Neuron (in vitro differentiated cells): ENCODE results near the gene SCNN1B.
"Not testable (repeated sequence)": the region's sequence is repeated elsewhere in the genome, so short reads cannot be mapped to it uniquely, and the experiment has no call there.

Experiments
- H2AFZ ChIP-seq: one replicate; pipeline ENCODE4 v1.6.1; 2013; ENCODE audit warnings: low read depth, mild to moderate bottlenecking, inconsistent platforms, low read length, moderate library complexity
- H3K27me3 ChIP-seq: one replicate; pipeline ENCODE4 v1.6.1; 2013; ENCODE audit warnings: low read length; ENCODE audit not compliant: insufficient read depth
- H3K36me3 ChIP-seq: one replicate; pipeline ENCODE4 v1.6.1; 2013; ENCODE audit warnings: low read length; ENCODE audit not compliant: insufficient read depth
- H3K4me1 ChIP-seq: one replicate; pipeline ENCODE4 v1.6.1; 2013; ENCODE audit warnings: low read length; ENCODE audit not compliant: insufficient read depth
- H3K4me3 ChIP-seq: 2 replicates; pipeline ENCODE4 v1.5.1; 2013; ENCODE audit warnings: mild to moderate bottlenecking, low read length, moderate library complexity
- H3K9me3 ChIP-seq: one replicate; pipeline ENCODE4 v1.6.1; 2013; ENCODE audit warnings: low read length

SCNN1B gene

GRCh38 chr16:23294260-23294659, 7.8 kb upstream of the SCNN1B start:
- no peaks in the 10 kb centered on the region for H3K4me1 ChIP-seq
- no peaks in the 10 kb centered on the region for H3K9me3 ChIP-seq
- H3K36me3 ChIP-seq, result no peaks in the 10 kb centered on the region
- H2AFZ ChIP-seq, result no peak overlapping the region
- no peak overlapping the region for H3K4me3 ChIP-seq
- no peaks in the 10 kb centered on the region for H3K27me3 ChIP-seq

DNA sequence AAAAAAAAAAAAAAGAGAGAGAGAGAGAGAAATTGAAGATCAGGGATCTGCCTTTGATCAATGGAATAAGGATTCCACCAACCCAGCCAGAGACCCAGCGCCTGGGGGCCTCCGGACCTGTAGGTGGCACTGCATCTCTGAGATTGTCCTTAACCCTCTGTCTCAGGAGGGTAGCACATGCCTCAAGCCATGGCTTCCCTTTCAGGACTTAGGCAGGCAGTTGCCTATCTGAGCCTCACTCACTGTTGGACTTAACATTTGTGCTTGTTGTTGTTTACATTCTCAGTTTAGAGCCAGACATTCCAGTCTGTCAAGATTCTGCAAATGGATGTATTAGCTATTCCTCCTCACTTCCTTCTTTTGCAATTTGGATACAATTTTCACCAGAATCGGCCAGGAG, 5.1 kb upstream of the SCNN1B start:
- Histone ChIP-seq H3K36me3 (no peaks in the 10 kb centered on the region), H3K4me1 (no peaks in the 10 kb centered on the region), H3K9me3 (no peaks in the 10 kb centered on the region), H2AFZ (peak overlapping the region; percentile 48), H3K27me3 (peaks cover 15% of the 10 kb centered on the region), H3K4me3 (peak overlapping the region; percentile 26)

- H3K36me3 ChIP-seq, result no peaks in the 10 kb centered on the region
- no peak overlapping the region for H3K4me3 ChIP-seq
- H2AFZ ChIP-seq, result no peak overlapping the region
- H3K9me3 ChIP-seq, result no peaks in the 10 kb centered on the region
- peaks cover 29% of the 10 kb centered on the region for H3K27me3 ChIP-seq
- H3K4me1 ChIP-seq, result no peaks in the 10 kb centered on the region
These were observed 3.7 kb upstream of the SCNN1B start for GRCh38 chr16:23298290-23298915.

DNA sequence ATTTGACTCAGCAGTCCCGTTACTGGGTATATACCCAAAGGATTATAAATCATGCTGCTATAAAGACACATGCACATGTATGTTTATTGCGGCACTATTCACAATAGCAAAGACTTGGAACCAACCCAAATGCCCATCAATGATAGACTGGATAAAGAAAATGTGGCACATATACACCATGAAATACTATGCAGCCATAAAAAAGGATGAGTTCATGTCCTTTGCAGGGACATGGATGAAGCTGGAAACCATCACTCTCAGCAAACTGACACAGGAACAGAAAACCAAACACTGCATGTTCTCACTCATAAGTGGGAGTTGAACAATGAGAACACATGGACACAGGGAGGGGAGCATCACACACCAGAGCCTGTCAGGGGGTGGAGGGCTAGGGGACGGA, 2.3 kb upstream of the SCNN1B start:
- H3K27me3 ChIP-seq, result peaks cover 38% of the 10 kb centered on the region
- not testable (repeated sequence) for H3K4me1 ChIP-seq, H3K9me3 ChIP-seq, H2AFZ ChIP-seq, H3K36me3 ChIP-seq, H3K4me3 ChIP-seq

DNA sequence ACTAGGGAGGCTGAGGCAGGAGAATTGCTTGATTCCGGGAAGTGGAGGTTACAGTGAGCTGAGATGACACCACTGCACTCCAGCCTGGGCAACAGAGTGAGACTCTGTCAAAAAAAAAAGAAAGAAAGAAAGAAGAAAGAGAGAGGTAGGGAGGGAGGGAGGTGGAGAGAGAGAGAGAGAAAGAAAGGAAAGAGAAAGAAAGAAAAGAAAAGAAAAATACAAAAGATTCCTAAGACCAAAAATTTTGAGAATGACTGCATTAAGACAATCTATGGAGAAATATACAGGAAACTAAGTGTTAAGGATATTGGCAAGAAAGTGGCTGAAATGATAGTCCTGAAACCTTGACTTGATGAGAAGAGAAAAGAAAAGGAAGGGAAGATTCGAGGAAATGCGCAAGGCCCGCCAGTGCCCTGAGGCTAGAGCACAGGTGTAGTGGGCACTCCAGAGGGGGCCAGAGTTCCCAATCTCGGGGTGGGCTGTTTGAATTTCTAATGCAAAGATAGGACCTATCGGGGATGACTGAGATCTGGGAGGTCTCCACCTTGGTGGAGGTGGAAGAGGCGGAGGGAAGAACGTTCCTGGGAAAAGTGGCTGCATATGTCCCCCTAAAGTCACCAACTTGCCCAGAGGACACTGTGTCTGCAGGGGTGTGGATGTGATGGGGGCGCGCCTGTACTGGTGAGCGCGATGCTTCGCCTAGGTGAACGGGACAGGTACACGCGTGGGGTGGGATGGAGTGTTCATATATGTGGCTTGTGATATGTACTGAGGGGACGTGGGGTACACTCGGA, 654 bp upstream of the SCNN1B start:
- H3K27me3 ChIP-seq, result peaks cover 41% of the 10 kb centered on the region
- no peak overlapping the region for H3K4me3 ChIP-seq
- no peaks in the 10 kb centered on the region for H3K4me1 ChIP-seq

GRCh38 chr16:23303685-23304084, 1.6 kb downstream of the SCNN1B start:
- peaks cover 46% of the 10 kb centered on the region for H3K27me3 ChIP-seq
- no peaks in the 10 kb centered on the region for H3K9me3 ChIP-seq
- H3K4me3 ChIP-seq, result no peak overlapping the region
- no peaks in the 10 kb centered on the region for H3K4me1 ChIP-seq
- no peaks in the 10 kb centered on the region for H3K36me3 ChIP-seq
- H2AFZ ChIP-seq, result no peak overlapping the region

More for the DNA sequence above, 654 bp upstream of the SCNN1B start:
- Histone ChIP-seq H3K9me3 (no peaks in the 10 kb centered on the region), H3K36me3 (no peaks in the 10 kb centered on the region), H2AFZ (no peak overlapping the region)

GRCh38 chr16:23304620-23305019, 2.5 kb downstream of the SCNN1B start:
- no peaks in the 10 kb centered on the region for H3K36me3 ChIP-seq
- no peak overlapping the region for H3K4me3 ChIP-seq
- H2AFZ ChIP-seq, result no peak overlapping the region
- no peaks in the 10 kb centered on the region for H3K9me3 ChIP-seq
- peaks cover 46% of the 10 kb centered on the region for H3K27me3 ChIP-seq
- H3K4me1 ChIP-seq, result no peaks in the 10 kb centered on the region

- H3K36me3 ChIP-seq, result no peaks in the 10 kb centered on the region
- no peaks in the 10 kb centered on the region for H3K4me1 ChIP-seq
- H3K4me3 ChIP-seq, result no peak overlapping the region
- H3K27me3 ChIP-seq, result peaks cover 36% of the 10 kb centered on the region
- no peaks in the 10 kb centered on the region for H3K9me3 ChIP-seq
- no peak overlapping the region for H2AFZ ChIP-seq
These were observed 4.3 kb downstream of the SCNN1B start for GRCh38 chr16:23306199-23307100.

GRCh38 chr16:23310217-23310616, 8.1 kb downstream of the SCNN1B start:
- Histone ChIP-seq H3K36me3 (no peaks in the 10 kb centered on the region), H3K27me3 (peaks cover 5% of the 10 kb centered on the region), H3K4me3 (no peak overlapping the region), H3K9me3 (no peaks in the 10 kb centered on the region), H3K4me1 (no peaks in the 10 kb centered on the region), H2AFZ (no peak overlapping the region)

GRCh38 chr16:23310744-23311143, 8.6 kb downstream of the SCNN1B start:
- Histone ChIP-seq H3K9me3 (no peaks in the 10 kb centered on the region), H3K4me1 (no peaks in the 10 kb centered on the region), H2AFZ (no peak overlapping the region), H3K36me3 (no peaks in the 10 kb centered on the region), H3K27me3 (peaks cover 5% of the 10 kb centered on the region), H3K4me3 (no peak overlapping the region)

- Histone ChIP-seq H3K36me3 (no peaks in the 10 kb centered on the region), H3K4me3 (no peak overlapping the region), H3K9me3 (no peaks in the 10 kb centered on the region)
These were observed 14.1 kb downstream of the SCNN1B start for GRCh38 chr16:23316232-23316631.

DNA sequence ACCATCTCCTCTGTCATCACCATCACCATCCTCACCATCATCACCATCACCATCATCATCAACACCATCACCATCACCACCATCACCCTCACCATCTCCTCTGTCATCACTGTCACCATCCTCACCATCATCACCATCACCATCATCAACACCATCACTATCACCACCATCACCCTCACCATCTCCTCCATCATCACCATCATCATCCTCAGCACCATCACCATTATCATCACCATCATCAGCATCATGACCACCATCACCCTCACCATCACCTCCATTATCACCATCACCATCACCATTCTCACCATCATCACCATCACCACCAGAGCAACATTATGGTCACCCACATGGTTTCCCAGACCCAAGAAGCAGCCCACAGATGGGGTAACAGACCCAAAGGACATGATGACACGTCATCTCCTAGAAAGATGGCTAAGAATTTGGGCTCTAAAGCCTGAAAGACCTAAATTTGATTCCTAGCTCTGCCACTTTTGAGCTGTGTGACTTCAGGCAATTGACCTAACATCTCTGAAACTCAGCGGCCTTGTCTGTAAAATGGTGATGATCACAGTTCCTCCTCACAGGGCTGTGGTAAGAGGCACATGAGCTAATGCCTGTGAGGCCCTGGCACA, 14.6 kb downstream of the SCNN1B start:
- H3K27me3 ChIP-seq, result peaks cover 2% of the 10 kb centered on the region
- no peak overlapping the region for H3K4me3 ChIP-seq
- H3K36me3 ChIP-seq, result no peaks in the 10 kb centered on the region

More at GRCh38 chr16:23316232-23316631, 14.1 kb downstream of the SCNN1B start:
- H2AFZ ChIP-seq, result no peak overlapping the region
- peaks cover 2% of the 10 kb centered on the region for H3K27me3 ChIP-seq
- no peaks in the 10 kb centered on the region for H3K4me1 ChIP-seq

More for the DNA sequence above, 14.6 kb downstream of the SCNN1B start:
- no peaks in the 10 kb centered on the region for H3K4me1 ChIP-seq
- no peaks in the 10 kb centered on the region for H3K9me3 ChIP-seq
- no peak overlapping the region for H2AFZ ChIP-seq
